ENCODE results near the gene ELMO1. TPM values are rescaled to one million over a fixed set of nuclear protein-coding genes. Genes with fewer than 3 reads are reported as not detected.
A peak's percentile ranks its signal among the peaks of the same experiment; 100 is the strongest.

Gene ELMO1
- total and polyA plus RNA-seq, 11 donors, result 6.9 to 38.6 (median 14.7) TPM

DNA sequence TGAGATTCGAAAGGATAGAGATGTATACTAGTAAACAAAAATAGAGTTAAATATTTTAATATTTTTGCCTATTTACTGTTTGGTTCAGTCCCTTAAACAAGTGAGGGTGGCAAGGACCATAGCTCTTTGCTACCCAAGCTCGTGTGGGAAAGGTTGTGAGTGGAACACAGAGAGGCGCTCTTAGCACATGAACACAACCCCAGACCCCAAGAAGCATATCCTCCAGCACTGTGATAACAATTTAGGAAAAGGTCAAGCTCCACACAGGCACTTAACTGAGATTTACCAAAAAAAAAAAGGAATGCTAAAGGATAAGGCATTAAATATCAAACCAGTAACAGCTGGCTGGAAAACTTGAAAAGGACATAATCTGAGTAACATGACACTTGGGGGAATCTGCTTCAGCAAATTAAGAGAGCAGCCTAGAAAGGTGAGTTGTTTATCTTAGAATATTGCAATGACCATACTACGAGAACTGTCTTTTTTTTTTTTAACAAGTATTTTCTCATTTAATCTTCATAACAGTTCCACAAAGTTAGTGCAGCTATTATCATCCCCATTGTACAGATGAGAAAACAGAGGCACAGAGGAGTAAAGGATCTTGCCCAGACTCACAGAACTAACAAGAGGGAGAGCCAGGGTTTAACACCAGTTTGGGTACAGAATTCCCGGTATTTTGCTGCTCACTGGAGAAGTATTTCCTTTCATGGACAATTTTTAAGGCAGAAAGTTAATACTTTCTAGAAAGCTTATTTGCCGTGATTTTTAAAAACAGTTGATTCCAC lies 420.9 kb downstream of the ELMO1 start:
- WGBS, 4 donors, result 91 to 95% (median 92%) methylated on average over 6 of the region's 6 CpGs
- intact Hi-C loops (cut with DNase I), result no loop called here
- ATAC-seq (no peak), DNase-seq (no peak)
- H3K4me3 ChIP-seq, result no peak overlapping the region
- H3K27ac ChIP-seq, result no peak overlapping the region
- TF ChIP-seq, protein P1, sequence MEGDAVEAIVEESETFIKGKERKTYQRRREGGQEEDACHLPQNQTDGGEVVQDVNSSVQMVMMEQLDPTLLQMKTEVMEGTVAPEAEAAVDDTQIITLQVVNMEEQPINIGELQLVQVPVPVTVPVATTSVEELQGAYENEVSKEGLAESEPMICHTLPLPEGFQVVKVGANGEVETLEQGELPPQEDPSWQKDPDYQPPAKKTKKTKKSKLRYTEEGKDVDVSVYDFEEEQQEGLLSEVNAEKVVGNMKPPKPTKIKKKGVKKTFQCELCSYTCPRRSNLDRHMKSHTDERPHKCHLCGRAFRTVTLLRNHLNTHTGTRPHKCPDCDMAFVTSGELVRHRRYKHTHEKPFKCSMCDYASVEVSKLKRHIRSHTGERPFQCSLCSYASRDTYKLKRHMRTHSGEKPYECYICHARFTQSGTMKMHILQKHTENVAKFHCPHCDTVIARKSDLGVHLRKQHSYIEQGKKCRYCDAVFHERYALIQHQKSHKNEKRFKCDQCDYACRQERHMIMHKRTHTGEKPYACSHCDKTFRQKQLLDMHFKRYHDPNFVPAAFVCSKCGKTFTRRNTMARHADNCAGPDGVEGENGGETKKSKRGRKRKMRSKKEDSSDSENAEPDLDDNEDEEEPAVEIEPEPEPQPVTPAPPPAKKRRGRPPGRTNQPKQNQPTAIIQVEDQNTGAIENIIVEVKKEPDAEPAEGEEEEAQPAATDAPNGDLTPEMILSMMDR (IDR thresholded peaks at IDR 0.05), result no peak
- no peak for TF ChIP-seq POLR2A (IDR thresholded peaks at IDR 0.05)
- H3K4me1 ChIP-seq, result peaks cover 8 to 27% (median 17%) of the 10 kb centered on the region in 12 donors
- H3K9me3 ChIP-seq, result no peaks in the 10 kb centered on the region
- no peaks in the 10 kb centered on the region for H3K27me3 ChIP-seq
- no peaks in the 10 kb centered on the region for H3K36me3 ChIP-seq

DNA sequence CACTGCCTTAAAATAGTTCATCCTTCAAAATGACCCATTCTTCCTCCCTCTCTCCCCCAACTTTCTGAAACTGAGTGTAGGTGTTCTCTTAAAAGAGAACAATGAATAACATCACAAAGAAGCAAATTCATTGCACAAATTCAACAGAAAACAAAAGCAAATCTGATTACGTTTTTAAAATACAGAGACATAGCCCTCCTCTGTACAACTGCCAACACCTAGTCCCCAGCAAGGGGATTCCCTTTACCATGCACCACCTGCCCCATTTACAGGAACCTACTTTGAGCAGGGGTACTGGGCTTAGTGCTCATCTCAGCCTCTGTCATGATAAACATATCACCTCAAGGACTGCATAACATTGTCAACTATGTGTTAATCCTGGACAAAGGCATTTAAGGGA lies 421.6 kb downstream of the ELMO1 start:
- ATAC-seq (no peak), DNase-seq (no peak)
- Histone ChIP-seq H3K36me3 (no peaks in the 10 kb centered on the region), H3K4me1 (peaks cover 4 to 21% (median 11%) of the 10 kb centered on the region in 12 donors), H3K9me3 (no peaks in the 10 kb centered on the region), H3K27ac (no peak overlapping the region), H3K4me3 (no peak overlapping the region), H3K27me3 (no peaks in the 10 kb centered on the region)
- TF ChIP-seq, protein P1 (IDR thresholded peaks at IDR 0.05), result no peak
- TF ChIP-seq POLR2A (IDR thresholded peaks at IDR 0.05), result no peak
- WGBS, 4 donors, result 64 to 85% (median 73%) methylated on average over 1 of the region's 1 CpG
- intact Hi-C loops (cut with DNase I), result no loop called here

- Histone ChIP-seq H3K4me1 (peaks cover 0 to 22% (median 2%) of the 10 kb centered on the region in 12 donors), H3K4me3 (no peak overlapping the region), H3K27me3 (no peaks in the 10 kb centered on the region), H3K27ac (peak overlapping the region in 1 of 12 donors; percentile 16), H3K36me3 (no peaks in the 10 kb centered on the region), H3K9me3 (peaks cover 0 to 7% (median 0%) of the 10 kb centered on the region in 12 donors)
- intact Hi-C loops (cut with DNase I), result no loop called here
- ATAC-seq (no peak), DNase-seq (no peak)
- TF ChIP-seq POLR2A (IDR thresholded peaks at IDR 0.05), result no peak
- TF ChIP-seq, protein P1 (IDR thresholded peaks at IDR 0.05), result no peak
- 73 to 89% (median 80%) methylated on average over 2 of the region's 2 CpGs for WGBS, 4 donors
Observed at GRCh38 chr7:37018954-37019353, 429.7 kb downstream of the ELMO1 start.

GRCh38 chr7:37016064-37016878 lies 432.4 kb downstream of the ELMO1 start:
- no peak for DNase-seq

More at GRCh38 chr7:37016064-37016878, 432.4 kb downstream of the ELMO1 start:
- intact Hi-C loops (cut with DNase I), result no loop called here
- Histone ChIP-seq H3K36me3 (peaks cover 0 to 21% (median 12%) of the 10 kb centered on the region in 9 donors), H3K27me3 (no peaks in the 10 kb centered on the region), H3K4me1 (peaks cover 0 to 19% (median 2%) of the 10 kb centered on the region in 12 donors), H3K4me3 (no peak overlapping the region), H3K27ac (no peak overlapping the region), H3K9me3 (peaks cover 0 to 7% (median 0%) of the 10 kb centered on the region in 12 donors)
- no peak for TF ChIP-seq POLR2A (IDR thresholded peaks at IDR 0.05)
- TF ChIP-seq, protein P1 (IDR thresholded peaks at IDR 0.05), result no peak
- ATAC-seq, result no peak
- 89% methylated on average over 10 of the region's 10 CpGs for WGBS, 4 donors

All from heart left ventricle (tissue), 16 donors.